CD4-positive, alpha-beta T cell (primary cell): ENCODE results near the gene INO80. TPM values are rescaled to one million over a fixed set of nuclear protein-coding genes. Genes with fewer than 3 reads are reported as not detected.

Source experiments
- ATAC-seq: fragments of 200-7000 bp; cut with Tn5 transposase; one replicate; pipeline ENCODE4 v1.10.0; 2022; ENCODE audit warnings: mild to moderate bottlenecking; ENCODE audit not compliant: poor library complexity
- CTCF ChIA-PET: fragments of 350-600 bp; sonication (Branson Sonifier 250); formaldehyde crosslinking; loops from one replicate; lab custom pipeline; 2021; ENCODE audit warnings: antibody characterized with exemption, inconsistent platforms; lab: Charles Lee
- POLR2A ChIA-PET: fragments of 350-600 bp; sonication (Branson Sonifier 250); formaldehyde crosslinking; loops from one replicate; lab custom pipeline; 2021; ENCODE audit warnings: antibody characterized with exemption, inconsistent platforms; lab: Charles Lee
- DNase-seq, 14 experiments: peaks; one replicate each; pipeline ENCODE4 v3.0.0-alpha.2; 2013 to 2020; ENCODE audit warnings: mixed read lengths in 2 of 14
- H3K27ac ChIP-seq, 2 donors: one replicate each; pipeline versions ENCODE4 v1.5.1 to v1.7.0; 2013; ENCODE audit warnings: low read length in 2 of 2, low read depth in 1 of 2, mild to moderate bottlenecking in 1 of 2
- H3K27me3 ChIP-seq, 2 experiments: 1 replicate in 1 of 2; 2 replicates in 1 of 2; pipeline versions ENCODE4 v1.6.1 to v1.7.0; 2013; ENCODE audit warnings: low read length in 2 of 2, control low read depth in 1 of 2, mild to moderate bottlenecking in 1 of 2, moderate library complexity in 1 of 2; ENCODE audit not compliant: insufficient read depth in 2 of 2, control insufficient read depth in 1 of 2
- H3K36me3 ChIP-seq: one replicate; pipeline ENCODE4 v1.6.1; 2013; ENCODE audit warnings: low read length, control low read depth; ENCODE audit not compliant: insufficient read depth
- H3K4me1 ChIP-seq: one replicate; pipeline ENCODE4 v1.6.1; 2013; ENCODE audit warnings: low read length, control low read depth; ENCODE audit not compliant: insufficient read depth
- H3K4me3 ChIP-seq: one replicate; pipeline ENCODE4 v1.5.1; 2013; ENCODE audit warnings: mild to moderate bottlenecking, low read length, moderate library complexity
- H3K9me3 ChIP-seq, 2 experiments: 1 replicate in 1 of 2; 2 replicates in 1 of 2; pipeline versions ENCODE4 v1.6.1 to v1.7.0; 2013; ENCODE audit warnings: low read length in 2 of 2, mild to moderate bottlenecking in 2 of 2, control low read depth in 1 of 2, moderate library complexity in 1 of 2; ENCODE audit not compliant: control insufficient read depth in 1 of 2, insufficient read depth in 1 of 2
- H3K27ac Mint-ChIP-seq: one replicate; pipeline ENCODE4 v1.8.0; 2020; ENCODE audit warnings: mixed read lengths
- H3K27me3 Mint-ChIP-seq: one replicate; pipeline ENCODE4 v1.8.0; 2021; ENCODE audit warnings: mixed read lengths
- H3K36me3 Mint-ChIP-seq: one replicate; pipeline ENCODE4 v1.8.0; 2021; ENCODE audit warnings: low read depth, mixed read lengths
- H3K4me1 Mint-ChIP-seq: one replicate; pipeline ENCODE4 v1.8.0; 2021; ENCODE audit warnings: low read depth, mixed read lengths
- H3K4me3 Mint-ChIP-seq: one replicate; pipeline ENCODE4 v1.8.0; 2020; ENCODE audit warnings: mild to moderate bottlenecking, mixed read lengths
- H3K9me3 Mint-ChIP-seq: one replicate; pipeline ENCODE4 v1.8.0; 2020; ENCODE audit warnings: mixed read lengths
- intact Hi-C, 2 experiments: fragments of 100-400 bp; cut with DNase I in 1 of 2; cut with micrococcal nuclease in 1 of 2; formaldehyde crosslinking; loops; one replicate each; pipeline versions ENCODE4 v1.15.1 to v1.9.0; 2023 to 2025; cut with DNase I, micrococcal nuclease
- total RNA-seq, 174 experiments: library from RNA in 2 of 174; stranded (reverse) in 2 of 174; gene quantifications; one replicate each; pipeline ENCODE4 v1.2.3 and lab custom pipeline; 2021 to 2026
- TF ChIP-seq, protein P1 (sequence below): fragments of 200-600 bp; IDR thresholded peaks from one replicate; pipeline ENCODE4 v1.8.0; 2022; ENCODE audit warnings: antibody characterized with exemption, mild to moderate bottlenecking

Gene INO80
- total RNA-seq, 2 experiments from 2014 or later: 20.3 to 22.9 TPM

DNA sequence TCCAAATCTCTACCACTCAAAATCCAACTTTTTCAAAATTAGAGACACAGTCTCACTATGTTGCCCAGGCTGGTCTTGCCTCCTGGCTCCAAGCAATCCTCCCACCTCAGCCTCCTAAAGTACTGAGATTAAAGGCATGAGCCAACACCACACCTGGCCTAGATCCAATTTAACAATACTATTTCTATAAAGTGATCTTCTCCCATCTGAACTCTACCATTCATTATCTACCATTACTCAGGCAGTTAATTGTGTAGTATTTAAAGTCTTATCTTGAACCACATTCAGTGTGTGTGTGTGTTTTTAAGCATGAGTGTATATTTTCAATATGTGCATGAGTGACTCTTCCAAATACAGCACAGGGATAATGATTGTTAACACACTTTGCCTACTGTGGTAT, 77.0 kb downstream of the INO80 start:
- Mint-ChIP-seq H3K27me3 (no peaks in the 10 kb centered on the region), H3K4me1 (no peaks in the 10 kb centered on the region), H3K36me3 (peaks cover 68% of the 10 kb centered on the region), H3K27ac (no peak overlapping the region), H3K4me3 (no peak overlapping the region), H3K9me3 (no peaks in the 10 kb centered on the region)
- no peaks in the 10 kb centered on the region for H3K4me1 ChIP-seq
- H3K27ac ChIP-seq: no peak overlapping the region
- TF ChIP-seq, protein P1, sequence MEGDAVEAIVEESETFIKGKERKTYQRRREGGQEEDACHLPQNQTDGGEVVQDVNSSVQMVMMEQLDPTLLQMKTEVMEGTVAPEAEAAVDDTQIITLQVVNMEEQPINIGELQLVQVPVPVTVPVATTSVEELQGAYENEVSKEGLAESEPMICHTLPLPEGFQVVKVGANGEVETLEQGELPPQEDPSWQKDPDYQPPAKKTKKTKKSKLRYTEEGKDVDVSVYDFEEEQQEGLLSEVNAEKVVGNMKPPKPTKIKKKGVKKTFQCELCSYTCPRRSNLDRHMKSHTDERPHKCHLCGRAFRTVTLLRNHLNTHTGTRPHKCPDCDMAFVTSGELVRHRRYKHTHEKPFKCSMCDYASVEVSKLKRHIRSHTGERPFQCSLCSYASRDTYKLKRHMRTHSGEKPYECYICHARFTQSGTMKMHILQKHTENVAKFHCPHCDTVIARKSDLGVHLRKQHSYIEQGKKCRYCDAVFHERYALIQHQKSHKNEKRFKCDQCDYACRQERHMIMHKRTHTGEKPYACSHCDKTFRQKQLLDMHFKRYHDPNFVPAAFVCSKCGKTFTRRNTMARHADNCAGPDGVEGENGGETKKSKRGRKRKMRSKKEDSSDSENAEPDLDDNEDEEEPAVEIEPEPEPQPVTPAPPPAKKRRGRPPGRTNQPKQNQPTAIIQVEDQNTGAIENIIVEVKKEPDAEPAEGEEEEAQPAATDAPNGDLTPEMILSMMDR: no peak
- H3K9me3 ChIP-seq: no peaks in the 10 kb centered on the region
- peaks cover 53% of the 10 kb centered on the region for H3K36me3 ChIP-seq
- H3K4me3 ChIP-seq: no peak overlapping the region
- H3K27me3 ChIP-seq: no peaks in the 10 kb centered on the region
- no peak for DNase-seq
- intact Hi-C loops: no loop called here
- ATAC-seq: no peak
- CTCF ChIA-PET: no interaction called here
- POLR2A ChIA-PET: no interaction called here

DNA sequence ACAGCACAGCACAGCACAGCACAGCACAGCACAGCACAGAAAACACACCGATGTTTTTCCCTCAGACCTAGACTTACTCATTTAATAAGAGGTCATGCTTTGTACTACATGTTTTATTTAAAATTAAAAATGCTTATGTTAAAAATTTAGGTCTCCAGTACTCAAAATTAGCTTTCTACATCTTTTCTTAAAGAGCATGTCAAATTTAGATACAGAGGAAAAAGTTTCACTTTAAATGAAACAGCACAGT, 84.1 kb downstream of the INO80 start:
- Mint-ChIP-seq H3K9me3 (no peaks in the 10 kb centered on the region), H3K27me3 (no peaks in the 10 kb centered on the region), H3K4me1 (peaks cover 9% of the 10 kb centered on the region), H3K27ac (no peak overlapping the region), H3K4me3 (no peak overlapping the region), H3K36me3 (peaks cover 46% of the 10 kb centered on the region)
- Histone ChIP-seq H3K27ac (no peak overlapping the region), H3K36me3 (peaks cover 14% of the 10 kb centered on the region), H3K9me3 (no peaks in the 10 kb centered on the region), H3K27me3 (no peaks in the 10 kb centered on the region), H3K4me3 (no peak overlapping the region), H3K4me1 (no peaks in the 10 kb centered on the region)
- ChIA-PET CTCF (no interaction called here), POLR2A (interaction anchor here (0.6 kb wide), 1 partner anchor 125 kb away, joined by 3 read pairs; no protein-coding TSS in a partner anchor)
- intact Hi-C loops: no loop called here
- TF ChIP-seq, protein P1: no peak
- ATAC-seq: no peak
- DNase-seq: no peak

DNA sequence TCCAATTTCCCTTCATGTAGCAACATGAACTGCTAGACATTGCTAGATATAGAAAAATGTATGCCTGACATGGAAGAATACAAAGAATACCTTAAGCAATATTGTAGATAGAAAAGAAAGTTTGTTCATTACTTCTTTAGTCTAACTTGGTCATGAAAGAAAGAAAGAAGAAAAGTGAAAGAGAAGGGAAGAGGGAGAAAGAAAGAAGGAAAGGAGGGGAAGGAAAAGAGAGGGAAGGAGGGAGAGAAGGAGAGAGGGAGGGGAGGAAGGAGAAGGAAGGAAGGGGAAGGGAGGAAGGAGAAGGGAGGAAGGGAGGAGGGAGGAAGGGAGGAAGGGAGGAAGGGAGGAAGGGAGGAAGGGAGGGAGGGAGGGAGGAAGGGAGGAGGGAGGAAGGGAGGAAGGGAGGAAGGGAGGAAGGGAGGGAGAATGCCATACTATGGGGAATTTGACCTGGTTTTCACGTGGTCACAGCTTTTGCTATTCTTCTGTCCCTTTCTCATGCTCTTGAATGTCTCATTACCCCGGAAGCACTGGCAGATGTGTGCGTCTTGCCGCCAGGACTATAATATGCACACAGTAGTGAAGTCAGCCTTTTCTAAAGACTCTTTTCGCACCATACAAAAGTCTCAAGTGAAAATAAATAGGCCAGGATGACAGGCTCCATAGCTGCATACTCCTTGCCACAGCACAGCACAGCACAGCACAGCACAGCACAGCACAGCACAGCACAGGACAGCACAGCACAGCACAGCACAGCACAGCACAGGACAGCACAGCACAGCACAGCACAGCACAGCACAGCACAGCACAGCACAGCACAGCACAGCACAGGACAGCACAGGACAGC, 84.6 kb downstream of the INO80 start:
- H3K4me1 ChIP-seq: no peaks in the 10 kb centered on the region
- H3K27me3 Mint-ChIP-seq: no peaks in the 10 kb centered on the region
- intact Hi-C loops: no loop called here
- TF ChIP-seq, protein P1: no peak
- peaks cover 20% of the 10 kb centered on the region for H3K36me3 ChIP-seq
- H3K9me3 ChIP-seq: no peaks in the 10 kb centered on the region
- DNase-seq (no peak), ATAC-seq (no peak)
- H3K27ac Mint-ChIP-seq: peak overlapping the region; percentile 46
- ChIA-PET POLR2A (interaction anchor here (0.6 kb wide), 1 partner anchor 125 kb away, joined by 3 read pairs; no protein-coding TSS in a partner anchor), CTCF (no interaction called here)
- H3K36me3 Mint-ChIP-seq: peaks cover 51% of the 10 kb centered on the region
- no peak overlapping the region for H3K27ac ChIP-seq
- no peak overlapping the region for H3K4me3 ChIP-seq
- H3K4me1 Mint-ChIP-seq: peaks cover 9% of the 10 kb centered on the region
- no peaks in the 10 kb centered on the region for H3K9me3 Mint-ChIP-seq
- H3K4me3 Mint-ChIP-seq: no peak overlapping the region
- H3K27me3 ChIP-seq: no peaks in the 10 kb centered on the region
